HCT116 (cell line): ENCODE results near the gene OR6C65. TPM values are rescaled to one million over a fixed set of nuclear protein-coding genes. Genes with fewer than 3 reads are reported as not detected.
A peak's percentile ranks its signal among the peaks of the same experiment; 100 is the strongest.
"Not testable (repeated sequence)": the region's sequence is repeated elsewhere in the genome, so short reads cannot be mapped to it uniquely, and the experiment has no call there.

Experiments used
- ATAC-seq: fragments of 200-7000 bp; cut with Tn5 transposase; 2 replicates; pipeline ENCODE4 v1.9.1; 2020; ENCODE audit warnings: mild to moderate bottlenecking, moderate library complexity
- BruUV-seq: library from RNA; stranded (reverse); fragments of 400-500 nt; replicated peaks from 2 replicates; lab custom pipeline; 2021; lab: Mats Ljungman, UMichigan
- CTCF ChIA-PET: fragments of 300-600 bp; sonication (Branson Sonifier 250); formaldehyde crosslinking; loops from one replicate; lab custom pipeline; 2021; ENCODE audit warnings: antibody characterized with exemption; lab: Charles Lee
- POLR2A ChIA-PET: fragments of 300-600, 350-600 bp; sonication (Branson Sonifier 250); formaldehyde crosslinking; loops from one replicate; lab custom pipeline; 2021; ENCODE audit warnings: antibody characterized with exemption; lab: Charles Lee
- RAD21 ChIA-PET, 2 experiments: fragments of 300-600 bp; sonication (Branson Sonifier 250); formaldehyde crosslinking; loops; one replicate each; lab custom pipeline; 2023; ENCODE audit warnings: low total read pairs in 2 of 2; ENCODE audit not compliant: uncharacterized antibody in 2 of 2, unreplicated experiment in 2 of 2, low non-redundant PET in 1 of 2; lab: Charles Lee
- DNase-seq: peaks from one replicate; pipeline ENCODE4 v3.0.0-alpha.2; 2010; ENCODE audit warnings: low read depth, low spot score
- H2AFZ ChIP-seq: fragments of 200-600 bp; shearing (Covaris generic), sonication (generic); 2 replicates; pipeline ENCODE4 v1.6.1; 2017; ENCODE audit warnings: low read depth, mixed run types, mixed read lengths, antibody characterized with exemption, low read length; ENCODE audit not compliant: poor library complexity, severe bottlenecking
- H3K27ac ChIP-seq: 2 replicates; pipeline ENCODE4 v1.5.1; 2012; ENCODE audit warnings: low read depth, low read length
- H3K27me3 ChIP-seq: fragments of 200-600 bp; sonication (generic); 2 replicates; pipeline ENCODE4 v1.6.1; 2016; ENCODE audit warnings: mixed run types, low read length, mixed read lengths; ENCODE audit not compliant: insufficient read depth
- H3K36me3 ChIP-seq, 2 experiments: fragments of 200-500 bp in 1 of 2; fragments of 200-600 bp in 1 of 2; sonication (Bioruptor generic) in 1 of 2; sonication (generic) in 1 of 2; 2 replicates each; pipeline versions ENCODE4 v1.5.1 to v1.6.1; 2014 to 2016; ENCODE audit warnings: low read length in 2 of 2, inconsistent platforms in 1 of 2, mixed read lengths in 1 of 2, mixed run types in 1 of 2; ENCODE audit not compliant: insufficient read depth in 2 of 2, control insufficient read depth in 1 of 2
- H3K4me1 ChIP-seq, 2 experiments: fragments of 200-600 bp in 1 of 2; sonication (generic) in 1 of 2; 2 replicates each; pipeline versions ENCODE4 v1.5.1 to v1.6.1; 2012 to 2017; ENCODE audit warnings: low read length in 2 of 2, inconsistent platforms in 1 of 2, mild to moderate bottlenecking in 1 of 2, mixed read lengths in 1 of 2, mixed run types in 1 of 2, moderate library complexity in 1 of 2; ENCODE audit not compliant: insufficient read depth in 2 of 2, control insufficient read depth in 1 of 2
- H3K4me2 ChIP-seq: fragments of 200-600 bp; sonication (generic); 2 replicates; pipeline ENCODE4 v1.6.1; 2017; ENCODE audit warnings: mixed run types, low read length, mixed read lengths
- H3K4me3 ChIP-seq, 2 experiments: fragments of 200-600 bp in 1 of 2; sonication (generic) in 1 of 2; replicated peaks in 1 of 2; 2 replicates each; pipeline ENCODE4 v1.5.1; 2011 to 2016; ENCODE audit warnings: low read length in 2 of 2, control low read depth in 1 of 2, low read depth in 1 of 2, mild to moderate bottlenecking in 1 of 2, mixed read lengths in 1 of 2, mixed run types in 1 of 2
- H3K79me2 ChIP-seq: fragments of 200-600 bp; sonication (generic); 2 replicates; pipeline ENCODE4 v1.6.1; 2017; ENCODE audit warnings: mild to moderate bottlenecking, mixed run types, low read length, moderate library complexity, mixed read lengths; ENCODE audit not compliant: insufficient read depth
- H3K9ac ChIP-seq: fragments of 200-600 bp; sonication (generic); 2 replicates; pipeline ENCODE4 v1.6.1; 2016; ENCODE audit warnings: low read length, mixed read lengths
- H3K9me2 ChIP-seq: fragments of 200-600 bp; sonication (generic), shearing (Covaris generic); 2 replicates; pipeline ENCODE4 v1.6.1; 2017; ENCODE audit warnings: mixed run types, mild to moderate bottlenecking, moderate library complexity; ENCODE audit not compliant: insufficient read depth
- H3K9me3 ChIP-seq, 2 experiments: fragments of 200-500 bp in 1 of 2; fragments of 200-600 bp in 1 of 2; sonication (Bioruptor generic) in 1 of 2; sonication (generic) in 1 of 2; 2 replicates each; pipeline ENCODE4 v1.6.1; 2014 to 2017; ENCODE audit warnings: low read length in 2 of 2, mixed read lengths in 2 of 2, inconsistent platforms in 1 of 2, low read depth in 1 of 2, mild to moderate bottlenecking in 1 of 2, mixed run types in 1 of 2, moderate library complexity in 1 of 2; ENCODE audit not compliant: control insufficient read depth in 1 of 2, insufficient read depth in 1 of 2
- H4K20me1 ChIP-seq: fragments of 200-600 bp; sonication (generic), shearing (Covaris generic); 2 replicates; pipeline ENCODE4 v1.6.1; 2017; ENCODE audit warnings: mixed run types, mild to moderate bottlenecking, moderate library complexity; ENCODE audit not compliant: insufficient read depth
- CBX3 ChIP-seq: IDR thresholded peaks from 2 replicates; pipeline ENCODE4 v1.6.1; 2012; ENCODE audit warnings: low read depth
- EGR1 ChIP-seq: IDR thresholded peaks from 2 replicates; pipeline ENCODE4 v1.6.1; 2012; ENCODE audit warnings: low read depth
- POLR2AphosphoS5 ChIP-seq: IDR thresholded peaks from 2 replicates; pipeline ENCODE4 v1.6.1; 2011; ENCODE audit warnings: mild to moderate bottlenecking, low read depth, low read length, moderate library complexity
- SRF ChIP-seq: IDR thresholded peaks from 2 replicates; pipeline ENCODE4 v1.6.1; 2012; ENCODE audit warnings: low read depth
- intact Hi-C: fragments of 100-400 bp; cut with micrococcal nuclease; formaldehyde crosslinking; loops from 2 replicates; pipeline ENCODE4 v1.10.0; 2022
- total RNA-seq: library from RNA; stranded (reverse); gene quantifications from one replicate; pipeline ENCODE4 v1.2.1, GENCODE V29; 2021; ENCODE audit not compliant: unreplicated experiment

The OR6C65 gene
- total RNA-seq, 1 experiment from 2014 or later = not detected

DNA sequence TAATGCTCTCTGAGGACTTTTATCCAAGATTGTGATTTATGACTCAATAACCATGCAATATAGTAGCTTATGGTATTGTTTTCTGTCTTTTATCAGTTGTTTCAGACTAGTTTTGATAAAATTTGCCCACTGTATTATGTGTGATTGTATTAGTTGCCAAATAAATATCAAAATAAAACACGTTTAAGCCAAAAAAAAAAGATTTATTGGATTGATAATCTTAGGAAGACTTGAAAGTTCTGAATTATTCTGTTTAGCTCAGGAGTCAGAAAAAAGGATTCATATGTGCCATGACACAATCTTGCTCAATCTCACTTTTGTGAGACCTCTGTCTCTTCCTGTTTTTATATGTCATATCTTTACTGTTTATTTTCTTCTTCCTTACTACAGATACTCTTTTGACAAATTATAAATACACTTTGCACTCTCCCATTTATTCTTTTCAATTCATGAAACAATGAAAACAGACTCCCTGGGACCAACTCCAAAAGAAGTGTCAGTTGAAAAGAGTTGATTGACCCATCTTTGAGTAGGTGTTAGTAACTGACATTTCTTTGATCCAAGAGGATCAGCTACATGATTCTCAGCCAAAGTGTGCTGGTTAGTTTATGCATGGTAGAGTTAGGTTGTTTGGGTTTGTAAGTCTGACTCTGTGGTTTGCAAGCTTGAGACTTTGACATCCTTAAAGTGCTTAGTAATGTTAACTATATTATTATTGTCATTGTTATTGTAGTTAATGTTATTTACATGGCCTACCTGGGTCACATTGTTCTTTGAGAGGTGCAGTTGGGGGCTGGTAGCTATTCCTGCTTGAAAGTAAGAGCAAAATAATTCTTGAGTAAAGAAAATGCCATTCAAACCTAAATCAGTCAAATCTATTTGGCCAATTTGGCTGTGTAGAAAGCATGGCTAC, 28.3 kb downstream of the OR6C65 start:
- H3K4me2 ChIP-seq = no peak overlapping the region
- ChIA-PET CTCF (no interaction called here), POLR2A (no interaction called here), RAD21 (no interaction called here)
- no TSS peak for BruUV-seq
- TF ChIP-seq EGR1 = no peak
- TF ChIP-seq POLR2AphosphoS5 = no peak
- TF ChIP-seq SRF = no peak
- no peaks in the 10 kb centered on the region for H4K20me1 ChIP-seq
- intact Hi-C loops = no loop called here
- no peak overlapping the region for H3K9ac ChIP-seq
- no peak overlapping the region for H3K4me3 ChIP-seq
- no peak for ATAC-seq
- no peaks in the 10 kb centered on the region for H3K9me2 ChIP-seq
- H3K27me3 ChIP-seq = no peaks in the 10 kb centered on the region
- no peaks in the 10 kb centered on the region for H3K79me2 ChIP-seq
- no peaks in the 10 kb centered on the region for H3K4me1 ChIP-seq
- no peak for DNase-seq
- H3K9me3 ChIP-seq = no peaks in the 10 kb centered on the region
- no peak overlapping the region for H3K27ac ChIP-seq
- H3K36me3 ChIP-seq = no peaks in the 10 kb centered on the region
- H2AFZ ChIP-seq = no peak overlapping the region

DNA sequence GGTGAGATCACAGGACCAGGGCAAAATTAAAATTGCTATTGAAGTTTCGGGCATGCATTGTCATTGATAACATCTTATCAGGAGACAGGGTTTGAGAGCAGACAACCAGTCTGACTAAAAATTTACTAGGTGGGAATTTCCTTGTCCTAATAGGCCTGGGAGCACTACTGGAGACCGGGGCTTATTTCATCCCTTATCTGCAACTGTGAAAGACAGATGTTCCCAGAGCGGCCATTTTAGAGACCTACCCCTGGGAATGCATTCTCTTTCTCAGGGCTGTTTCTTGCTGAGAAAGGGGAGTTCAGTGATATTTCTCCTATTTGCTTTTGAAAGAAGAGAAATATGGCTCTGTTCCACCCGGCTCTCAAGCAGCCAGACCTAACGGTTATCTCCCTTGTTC, 40.9 kb downstream of the OR6C65 start:
- H3K79me2 ChIP-seq, POLR2A ChIA-PET, H3K9me3 ChIP-seq, intact Hi-C loops, H2AFZ ChIP-seq, BruUV-seq, ATAC-seq, H4K20me1 ChIP-seq, RAD21 ChIA-PET, H3K4me2 ChIP-seq, H3K36me3 ChIP-seq: not testable (repeated sequence)
- peak; percentile 38; the same call in 1 of the 2 replicates for TF ChIP-seq CBX3
- TF ChIP-seq, all 23 proteins: peak for 1; not testable (repeated sequence) for 22
- H3K27me3 ChIP-seq = peaks cover 15% of the 10 kb centered on the region; the same call in 1 of the 2 replicates
- H3K27ac ChIP-seq, H3K4me3 ChIP-seq, DNase-seq, CTCF ChIA-PET, H3K9me2 ChIP-seq, H3K4me1 ChIP-seq, H3K9ac ChIP-seq: not testable (repeated sequence)
